Astrocyte (in vitro differentiated cells and primary cell): Measurements from ENCODE around the gene PDK1. TPM values are rescaled to one million over a fixed set of nuclear protein-coding genes. Genes with fewer than 3 reads are reported as not detected.
A peak's percentile ranks its signal among the peaks of the same experiment; 100 is the strongest.

Source experiments
- DNase-seq: peaks from one replicate; pipeline ENCODE4 v3.0.0-alpha.2; 2010; ENCODE audit warnings: low read depth
- FAIRE-seq: peaks from 2 replicates; lab custom pipeline; 2011; peaks lifted over from hg19 to GRCh38; lab: Jason Lieb, UNC
- H2AFZ ChIP-seq: 2 replicates; pipeline ENCODE4 v1.6.0; 2012; ENCODE audit warnings: low read depth, low read length, inconsistent platforms
- H3K27ac ChIP-seq: 2 replicates; pipeline ENCODE4 v1.5.1; 2011; ENCODE audit warnings: low read depth, low read length, inconsistent platforms
- H3K27me3 ChIP-seq: 2 replicates; pipeline ENCODE4 v1.6.0; 2011; ENCODE audit warnings: low read length, inconsistent platforms; ENCODE audit not compliant: insufficient read depth
- H3K36me3 ChIP-seq: 2 replicates; pipeline ENCODE4 v1.5.1; 2011; ENCODE audit warnings: low read length, inconsistent platforms; ENCODE audit not compliant: insufficient read depth
- H3K4me1 ChIP-seq: 2 replicates; pipeline ENCODE4 v1.5.1; 2011; ENCODE audit warnings: low read length, inconsistent platforms; ENCODE audit not compliant: insufficient read depth
- H3K4me2 ChIP-seq: 2 replicates; pipeline ENCODE4 v1.6.0; 2012; ENCODE audit warnings: low read length, inconsistent platforms
- H3K4me3 ChIP-seq: 2 replicates; pipeline ENCODE4 v1.5.1; 2011; ENCODE audit warnings: low read depth, mild to moderate bottlenecking, low read length, inconsistent platforms; ENCODE audit not compliant: insufficient read depth
- H3K79me2 ChIP-seq: 2 replicates; pipeline ENCODE4 v1.6.0; 2012; ENCODE audit warnings: mild to moderate bottlenecking, low read length, inconsistent platforms; ENCODE audit not compliant: insufficient read depth
- H3K9ac ChIP-seq: 2 replicates; pipeline ENCODE4 v1.6.0; 2012; ENCODE audit warnings: mild to moderate bottlenecking, low read length, inconsistent platforms
- H3K9me3 ChIP-seq: 2 replicates; pipeline ENCODE4 v1.5.1; 2012; ENCODE audit warnings: low read depth, mild to moderate bottlenecking, low read length, inconsistent platforms; ENCODE audit not compliant: insufficient read depth
- H4K20me1 ChIP-seq: 2 replicates; pipeline ENCODE4 v1.6.0; 2012; ENCODE audit warnings: low read length, inconsistent platforms; ENCODE audit not compliant: insufficient read depth
- H3K27ac Mint-ChIP-seq: one replicate; pipeline ENCODE4 v1.8.0; 2021; ENCODE audit warnings: mild to moderate bottlenecking, mixed read lengths; ENCODE audit not compliant: unreplicated experiment
- H3K27me3 Mint-ChIP-seq: one replicate; pipeline ENCODE4 v1.8.0; 2021; ENCODE audit warnings: low read depth, mixed read lengths; ENCODE audit not compliant: unreplicated experiment
- H3K36me3 Mint-ChIP-seq: one replicate; pipeline ENCODE4 v1.8.0; 2021; ENCODE audit warnings: low read depth, mixed read lengths; ENCODE audit not compliant: unreplicated experiment
- H3K4me1 Mint-ChIP-seq: one replicate; pipeline ENCODE4 v1.8.0; 2021; ENCODE audit warnings: low read depth, mixed read lengths; ENCODE audit not compliant: unreplicated experiment
- H3K4me3 Mint-ChIP-seq: one replicate; pipeline ENCODE4 v1.8.0; 2021; ENCODE audit warnings: mild to moderate bottlenecking, moderate library complexity, mixed read lengths; ENCODE audit not compliant: unreplicated experiment
- H3K9me3 Mint-ChIP-seq: one replicate; pipeline ENCODE4 v1.8.0; 2021; ENCODE audit warnings: mild to moderate bottlenecking, mixed read lengths; ENCODE audit not compliant: unreplicated experiment
- CTCF ChIP-seq: IDR thresholded peaks from 2 replicates; pipeline ENCODE4 v1.5.1; 2011; ENCODE audit warnings: low read depth, mild to moderate bottlenecking, inconsistent platforms, low read length, moderate library complexity; ENCODE audit not compliant: insufficient read depth
- EZH2 ChIP-seq: IDR thresholded peaks from 2 replicates; pipeline ENCODE4 v1.6.1; 2012; ENCODE audit warnings: mild to moderate bottlenecking, low read length, inconsistent platforms; ENCODE audit not compliant: insufficient read depth
- total RNA-seq: library from RNA; stranded (reverse); gene quantifications from 2 replicates; pipeline ENCODE4 v1.2.1, GENCODE V29; 2021

The PDK1 gene
- total RNA-seq, 1 donor from 2014 or later, result 26.0 TPM

GRCh38 chr2:172554352-172555271 lies 1.3 kb upstream of the PDK1 start:
- Mint-ChIP-seq H3K4me3 (peak overlapping the region; percentile 95), H3K27ac (no peak overlapping the region), H3K9me3 (no peaks in the 10 kb centered on the region), H3K27me3 (no peaks in the 10 kb centered on the region), H3K4me1 (peaks cover 45% of the 10 kb centered on the region), H3K36me3 (peaks cover 5% of the 10 kb centered on the region)
- Histone ChIP-seq H3K4me3 (peak overlapping the region; percentile 82), H3K9me3 (no peaks in the 10 kb centered on the region), H3K9ac (no peak overlapping the region), H3K4me1 (peaks cover 23% of the 10 kb centered on the region), H3K4me2 (peak overlapping the region; percentile 93), H3K27ac (peak overlapping the region; percentile 87), H3K27me3 (no peaks in the 10 kb centered on the region), H4K20me1 (peaks cover 7% of the 10 kb centered on the region), H3K36me3 (no peaks in the 10 kb centered on the region), H2AFZ (no peak overlapping the region), H3K79me2 (peaks cover 19% of the 10 kb centered on the region)
- FAIRE-seq, result no peak
- DNase-seq, result no peak
- no peak for TF ChIP-seq CTCF
- TF ChIP-seq EZH2, result no peak

- peak overlapping the region; percentile 82 for H3K4me3 ChIP-seq
- peak overlapping the region; percentile 99 for H2AFZ ChIP-seq
- Mint-ChIP-seq H3K27ac (peak overlapping the region; percentile 89), H3K27me3 (no peaks in the 10 kb centered on the region), H3K4me3 (peak overlapping the region; percentile 95), H3K36me3 (peaks cover 4% of the 10 kb centered on the region), H3K9me3 (no peaks in the 10 kb centered on the region), H3K4me1 (peaks cover 45% of the 10 kb centered on the region)
- no peaks in the 10 kb centered on the region for H3K27me3 ChIP-seq
- peaks cover 19% of the 10 kb centered on the region for H3K79me2 ChIP-seq
- peaks cover 7% of the 10 kb centered on the region for H4K20me1 ChIP-seq
- H3K4me1 ChIP-seq, result peaks cover 23% of the 10 kb centered on the region
- TF ChIP-seq CTCF (no peak), EZH2 (no peak)
- peak overlapping the region; percentile 90 for H3K9ac ChIP-seq
- FAIRE-seq, result no peak
- H3K36me3 ChIP-seq, result no peaks in the 10 kb centered on the region
- H3K9me3 ChIP-seq, result no peaks in the 10 kb centered on the region
- DNase-seq, result no peak
- H3K27ac ChIP-seq, result peak overlapping the region; percentile 87
- H3K4me2 ChIP-seq, result peak overlapping the region; percentile 93
Observed at GRCh38 chr2:172555272-172555521, 693 bp upstream of the PDK1 start.
